ENCODE data around the gene PLAC9. TPM values are rescaled to one million over a fixed set of nuclear protein-coding genes. Genes with fewer than 3 reads are reported as not detected.

The PLAC9 gene
- total and polyA plus RNA-seq, 2 donors (not counting 3 experiments of a cell fraction or from before 2014, with no cell fraction given), result 1.7 to 2.0 TPM

- Histone ChIP-seq H4K20me1 (replicated peaks; ENCODE audit: control insufficient read depth, extremely low read depth, insufficient read depth, low read length) (no peaks in the 10 kb centered on the region), H3K4me2 (ENCODE audit: insufficient read depth, low read length) (no peak overlapping the region), H3K9me1 (replicated peaks; ENCODE audit: control insufficient read depth, extremely low read depth, insufficient read depth, low read length) (no peaks in the 10 kb centered on the region), H3K9ac (replicated peaks; ENCODE audit: extremely low read depth, insufficient read depth, low read length) (no peak overlapping the region), H3K4me1 (ENCODE audit: control insufficient read depth, extremely low read depth, insufficient read depth, low read length) (peaks cover 4% of the 10 kb centered on the region), H3K9me3 (replicated peaks; ENCODE audit: control insufficient read depth, insufficient read depth, low read length) (no peaks in the 10 kb centered on the region), H3K4me3 (replicated peaks in 1 of 3; ENCODE audit: insufficient read depth in 1 of 3, low read depth in 1 of 3, low read length in 3 of 3) (no peak overlapping the region), H3K27me3 (ENCODE audit: control insufficient read depth in 2 of 2, insufficient read depth in 2 of 2, low read length in 2 of 2) (no peaks in the 10 kb centered on the region), H3K36me3 (ENCODE audit: control insufficient read depth in 2 of 2, extremely low read depth in 1 of 2, insufficient read depth in 2 of 2, low read length in 2 of 2) (peaks cover 0 to 1% of the 10 kb centered on the region in 2 experiments), H3K79me2 (ENCODE audit: control insufficient read depth, insufficient read depth, low read length) (peaks cover 6% of the 10 kb centered on the region), H3K27ac (ENCODE audit: insufficient read depth, low read depth, low read length) (no peak overlapping the region), H2AFZ (ENCODE audit: low read depth, low read length) (no peak overlapping the region)
- TF ChIP-seq EZH2 (IDR thresholded peaks at IDR 0.05; ENCODE audit: borderline replicate concordance, low read depth, low read length, severe bottlenecking) (no peak), POLR2AphosphoS5 (IDR thresholded peaks at IDR 0.05; ENCODE audit: insufficient read depth, low read depth, low read length) (no peak), FOS (IDR thresholded peaks at IDR 0.05; ENCODE audit: borderline replicate concordance, insufficient read depth, low read length) (no peak), MAX (IDR thresholded peaks at IDR 0.05; ENCODE audit: insufficient read depth, insufficient read length) (no peak), POLR2A (IDR thresholded peaks at IDR 0.05; ENCODE audit: low read depth, low read length) (no peak), MYC (IDR thresholded peaks at IDR 0.05; ENCODE audit: low read depth, low read length) (no peak), GATA2 (IDR thresholded peaks at IDR 0.05; ENCODE audit: insufficient read depth, insufficient read length, low read depth, low read length) (no peak), JUN (IDR thresholded peaks at IDR 0.05; ENCODE audit: borderline replicate concordance, insufficient read depth, insufficient read length, low read depth) (no peak)
- TF ChIP-seq, protein P1, sequence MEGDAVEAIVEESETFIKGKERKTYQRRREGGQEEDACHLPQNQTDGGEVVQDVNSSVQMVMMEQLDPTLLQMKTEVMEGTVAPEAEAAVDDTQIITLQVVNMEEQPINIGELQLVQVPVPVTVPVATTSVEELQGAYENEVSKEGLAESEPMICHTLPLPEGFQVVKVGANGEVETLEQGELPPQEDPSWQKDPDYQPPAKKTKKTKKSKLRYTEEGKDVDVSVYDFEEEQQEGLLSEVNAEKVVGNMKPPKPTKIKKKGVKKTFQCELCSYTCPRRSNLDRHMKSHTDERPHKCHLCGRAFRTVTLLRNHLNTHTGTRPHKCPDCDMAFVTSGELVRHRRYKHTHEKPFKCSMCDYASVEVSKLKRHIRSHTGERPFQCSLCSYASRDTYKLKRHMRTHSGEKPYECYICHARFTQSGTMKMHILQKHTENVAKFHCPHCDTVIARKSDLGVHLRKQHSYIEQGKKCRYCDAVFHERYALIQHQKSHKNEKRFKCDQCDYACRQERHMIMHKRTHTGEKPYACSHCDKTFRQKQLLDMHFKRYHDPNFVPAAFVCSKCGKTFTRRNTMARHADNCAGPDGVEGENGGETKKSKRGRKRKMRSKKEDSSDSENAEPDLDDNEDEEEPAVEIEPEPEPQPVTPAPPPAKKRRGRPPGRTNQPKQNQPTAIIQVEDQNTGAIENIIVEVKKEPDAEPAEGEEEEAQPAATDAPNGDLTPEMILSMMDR (IDR thresholded peaks at IDR 0.05; ENCODE audit: extremely low read depth in 1 of 2, insufficient read depth in 1 of 2, low read depth in 1 of 2, low read length in 2 of 2), result no peak
- DNase-seq (ENCODE audit: low read depth, low spot score) (no peak), FAIRE-seq (no peak)
- no TSS peak for BruUV-seq (replicated peaks)
- intact Hi-C loops (cut with micrococcal nuclease) (no loop called here), dilution Hi-C loops (cut with MboI; ENCODE audit: extremely low pct_ligation_motif_present, low sequenced_read_pairs) (no loop called here)
- ChIA-PET POLR2A (no interaction called here), CTCF (interaction anchor here (1.1 kb wide), 1 partner anchor 27 kb away, joined by 3 read pairs; no protein-coding TSS in a partner anchor)
Measured at GRCh38 chr10:80171248-80171660, 38.7 kb downstream of the PLAC9 start.
